ENCODE data around the gene FAM114A2. TPM values are rescaled to one million over a fixed set of nuclear protein-coding genes. Genes with fewer than 3 reads are reported as not detected.

FAM114A2 gene
- total RNA-seq, 6 donors from 2014 or later: 10.5 to 45.3 (median 17.1) TPM

GRCh38 chr5:153959134-153959957 lies 79.4 kb downstream of the FAM114A2 start:
- H3K36me3 ChIP-seq: no peaks in the 10 kb centered on the region
- no peak for TF ChIP-seq EP300 (IDR thresholded peaks at IDR 0.05)
- TF ChIP-seq, protein P1, sequence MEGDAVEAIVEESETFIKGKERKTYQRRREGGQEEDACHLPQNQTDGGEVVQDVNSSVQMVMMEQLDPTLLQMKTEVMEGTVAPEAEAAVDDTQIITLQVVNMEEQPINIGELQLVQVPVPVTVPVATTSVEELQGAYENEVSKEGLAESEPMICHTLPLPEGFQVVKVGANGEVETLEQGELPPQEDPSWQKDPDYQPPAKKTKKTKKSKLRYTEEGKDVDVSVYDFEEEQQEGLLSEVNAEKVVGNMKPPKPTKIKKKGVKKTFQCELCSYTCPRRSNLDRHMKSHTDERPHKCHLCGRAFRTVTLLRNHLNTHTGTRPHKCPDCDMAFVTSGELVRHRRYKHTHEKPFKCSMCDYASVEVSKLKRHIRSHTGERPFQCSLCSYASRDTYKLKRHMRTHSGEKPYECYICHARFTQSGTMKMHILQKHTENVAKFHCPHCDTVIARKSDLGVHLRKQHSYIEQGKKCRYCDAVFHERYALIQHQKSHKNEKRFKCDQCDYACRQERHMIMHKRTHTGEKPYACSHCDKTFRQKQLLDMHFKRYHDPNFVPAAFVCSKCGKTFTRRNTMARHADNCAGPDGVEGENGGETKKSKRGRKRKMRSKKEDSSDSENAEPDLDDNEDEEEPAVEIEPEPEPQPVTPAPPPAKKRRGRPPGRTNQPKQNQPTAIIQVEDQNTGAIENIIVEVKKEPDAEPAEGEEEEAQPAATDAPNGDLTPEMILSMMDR (IDR thresholded peaks at IDR 0.05): no peak
- TF ChIP-seq POLR2AphosphoS5 (IDR thresholded peaks at IDR 0.05): no peak
- H3K9me3 ChIP-seq: no peaks in the 10 kb centered on the region
- peak overlapping the region in 1 of 4 donors; percentile 46 for H3K27ac ChIP-seq
- no peak for DNase-seq
- 41 to 66% methylated on average over 3 to 5 of the region's 5 CpGs for WGBS, 2 donors
- H3K4me3 ChIP-seq: no peak overlapping the region
- H3K4me1 ChIP-seq: peaks cover 0 to 19% (median 8%) of the 10 kb centered on the region in 4 donors
- no peaks in the 10 kb centered on the region for H3K27me3 ChIP-seq
- ATAC-seq (ENCODE audit: low FRiP score in 2 of 2): peak; percentile 47 to 59

DNA sequence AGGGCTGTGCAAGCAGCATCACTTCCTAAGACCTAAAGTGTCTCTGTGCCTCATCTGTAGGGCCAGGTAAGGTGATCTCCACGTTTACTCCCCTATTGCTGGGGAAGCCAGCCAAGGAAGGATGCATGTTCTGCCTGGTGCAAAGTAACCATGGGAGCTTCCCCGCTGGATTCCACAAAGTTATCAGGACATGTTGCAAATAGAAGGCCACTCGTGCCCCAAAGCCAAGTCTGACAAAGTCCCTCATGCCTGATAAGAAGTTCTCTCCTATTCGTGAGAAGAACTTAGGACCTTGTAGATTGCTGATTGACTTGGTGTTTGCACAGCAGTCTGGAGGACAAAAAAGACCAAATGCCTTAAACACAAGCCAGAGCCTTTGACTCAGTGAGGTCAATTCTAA lies 81.5 kb downstream of the FAM114A2 start:
- no peak for ATAC-seq (ENCODE audit: low FRiP score in 2 of 2)
- WGBS, 2 donors: 70 to 77% methylated on average over 4 of the region's 4 CpGs
- TF ChIP-seq, protein P1 (IDR thresholded peaks at IDR 0.05): no peak
- no peak for TF ChIP-seq POLR2AphosphoS5 (IDR thresholded peaks at IDR 0.05)
- no peak for TF ChIP-seq EP300 (IDR thresholded peaks at IDR 0.05)
- H3K36me3 ChIP-seq: no peaks in the 10 kb centered on the region
- H3K9me3 ChIP-seq: no peaks in the 10 kb centered on the region
- no peak for DNase-seq
- no peak overlapping the region for H3K27ac ChIP-seq
- H3K4me1 ChIP-seq: peaks cover 0 to 19% (median 8%) of the 10 kb centered on the region in 4 donors
- no peaks in the 10 kb centered on the region for H3K27me3 ChIP-seq
- H3K4me3 ChIP-seq: no peak overlapping the region

DNA sequence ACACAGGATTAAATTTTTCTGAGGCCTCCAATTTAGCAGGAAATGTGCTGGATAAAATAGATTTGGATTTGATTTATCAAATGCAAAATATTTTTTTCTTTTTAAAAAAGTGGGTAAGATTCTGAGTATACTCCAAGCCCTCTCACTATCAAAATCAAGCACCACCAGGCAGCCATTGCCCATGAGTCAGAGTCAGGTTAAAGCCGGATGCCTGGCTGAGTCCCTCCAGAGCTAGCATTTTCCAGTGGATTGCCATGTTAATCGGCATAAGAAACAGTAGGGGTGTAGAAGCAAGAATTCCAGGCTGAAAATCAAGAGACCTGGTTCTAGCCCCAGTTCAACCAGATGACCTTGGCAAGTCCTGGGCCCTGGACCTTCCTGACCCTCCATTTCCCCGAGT lies 85.3 kb downstream of the FAM114A2 start:
- no peak overlapping the region for H3K27ac ChIP-seq
- WGBS, 2 donors: 79 to 93% methylated on average over 3 of the region's 3 CpGs

GRCh38 chr5:153952893-153953292 lies 85.8 kb downstream of the FAM114A2 start:
- WGBS, 2 donors: 93% methylated on average over 2 of the region's 2 CpGs
- H3K27me3 ChIP-seq: no peaks in the 10 kb centered on the region
- TF ChIP-seq, protein P1 (IDR thresholded peaks at IDR 0.05): no peak
- TF ChIP-seq EP300 (IDR thresholded peaks at IDR 0.05): no peak
- no peak for TF ChIP-seq POLR2AphosphoS5 (IDR thresholded peaks at IDR 0.05)
- no peak for TF ChIP-seq POLR2A (IDR thresholded peaks at IDR 0.05)
- no peak overlapping the region for H3K27ac ChIP-seq
- H3K4me3 ChIP-seq: no peak overlapping the region
- H3K4me1 ChIP-seq: no peaks in the 10 kb centered on the region
- peak in 1 of 2 donors; percentile 81 for ATAC-seq (ENCODE audit: low FRiP score in 2 of 2)
- H3K9me3 ChIP-seq: no peaks in the 10 kb centered on the region
- H3K36me3 ChIP-seq: no peaks in the 10 kb centered on the region
- DNase-seq: no peak

More for the DNA sequence above, 85.3 kb downstream of the FAM114A2 start:
- DNase-seq (no peak), ATAC-seq (ENCODE audit: low FRiP score in 2 of 2) (no peak)
- no peak for TF ChIP-seq POLR2AphosphoS5 (IDR thresholded peaks at IDR 0.05)
- TF ChIP-seq, protein P1 (IDR thresholded peaks at IDR 0.05): no peak
- no peak for TF ChIP-seq EP300 (IDR thresholded peaks at IDR 0.05)
- no peak for TF ChIP-seq POLR2A (IDR thresholded peaks at IDR 0.05)
- Histone ChIP-seq H3K9me3 (no peaks in the 10 kb centered on the region), H3K27me3 (no peaks in the 10 kb centered on the region), H3K4me1 (no peaks in the 10 kb centered on the region), H3K4me3 (no peak overlapping the region), H3K36me3 (no peaks in the 10 kb centered on the region)

DNA sequence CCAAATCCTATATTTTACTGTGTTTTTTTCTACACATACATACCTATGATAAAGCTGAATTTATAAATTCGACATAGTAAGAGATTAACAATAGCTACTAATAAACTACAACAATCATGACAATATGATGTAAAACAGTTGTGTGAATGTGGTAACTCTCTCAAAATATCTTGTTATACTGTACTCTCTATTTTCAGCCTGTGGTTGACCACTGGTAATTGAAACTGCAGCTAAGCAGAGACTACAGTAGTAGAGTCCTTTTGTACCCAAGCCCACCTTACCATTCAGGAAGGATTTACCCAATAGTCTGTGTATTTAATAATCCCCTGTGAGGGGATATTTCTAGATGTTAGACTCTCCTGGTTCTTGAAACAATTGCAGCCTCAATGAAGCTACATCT lies 86.7 kb downstream of the FAM114A2 start:
- DNase-seq (no peak), ATAC-seq (ENCODE audit: low FRiP score in 2 of 2) (no peak)
- Histone ChIP-seq H3K27ac (no peak overlapping the region), H3K4me1 (no peaks in the 10 kb centered on the region), H3K27me3 (no peaks in the 10 kb centered on the region), H3K9me3 (no peaks in the 10 kb centered on the region), H3K4me3 (no peak overlapping the region), H3K36me3 (no peaks in the 10 kb centered on the region)
- WGBS, 2 donors: 89 to 100% methylated on average over 1 of the region's 1 CpG
- TF ChIP-seq POLR2AphosphoS5 (IDR thresholded peaks at IDR 0.05): no peak
- TF ChIP-seq, protein P1 (IDR thresholded peaks at IDR 0.05): no peak
- TF ChIP-seq POLR2A (IDR thresholded peaks at IDR 0.05): no peak
- no peak for TF ChIP-seq EP300 (IDR thresholded peaks at IDR 0.05)

All from upper lobe of left lung (tissue), 6 donors.